HG02970 (cell line): ENCODE data around the gene IFNLR1.

Experiments used
- ATAC-seq: cut with Tn5 transposase; IDR thresholded peaks from one replicate; pipeline ENCODE4 v1.9.1; 2021; ENCODE audit warnings: mild to moderate bottlenecking, moderate library complexity, moderate number of reproducible peaks; ENCODE audit not compliant: unreplicated experiment, low FRiP score

IFNLR1 gene

DNA sequence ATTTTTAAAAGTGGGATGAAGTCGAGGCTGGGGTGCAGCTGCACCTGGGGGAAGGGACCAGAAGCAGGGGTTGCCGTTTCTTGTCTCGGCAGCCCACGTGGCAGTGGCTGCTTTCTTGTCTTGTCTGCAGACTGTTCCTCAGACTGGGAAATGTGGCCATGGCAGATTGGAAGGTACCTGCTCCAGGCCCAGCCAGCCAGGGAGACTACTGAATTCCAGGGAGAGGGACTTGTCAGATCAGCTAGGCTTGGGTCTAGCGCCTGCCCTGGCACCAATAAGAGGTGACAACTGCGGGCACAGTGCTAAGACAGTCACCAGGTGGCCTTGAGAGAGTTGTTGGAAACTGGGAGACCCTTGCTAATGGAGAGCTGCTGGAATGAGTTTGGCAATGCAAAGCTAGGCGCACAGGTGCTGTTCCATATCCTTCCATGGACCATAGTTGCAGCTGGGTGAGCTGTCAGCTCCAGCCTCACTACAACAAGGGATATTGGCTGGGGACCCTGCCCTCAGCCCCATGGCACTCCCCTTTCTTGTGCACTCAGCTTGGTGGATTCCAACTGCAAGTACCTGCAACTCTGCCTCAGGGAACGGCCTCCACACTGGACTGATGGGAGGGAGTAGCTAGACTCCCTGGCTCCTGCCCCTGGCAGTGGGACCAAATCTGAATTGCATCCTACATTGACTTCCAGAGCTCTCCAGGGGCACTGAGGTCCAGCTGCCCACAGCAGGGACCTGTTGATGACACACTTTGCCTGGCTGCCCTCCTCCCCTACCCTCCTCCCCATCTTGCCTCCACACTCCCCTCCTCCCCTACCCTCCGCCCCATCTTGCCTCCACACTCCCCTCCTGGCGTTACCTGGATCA, 34.2 kb downstream of the IFNLR1 start:
- ATAC-seq, result no peak

DNA sequence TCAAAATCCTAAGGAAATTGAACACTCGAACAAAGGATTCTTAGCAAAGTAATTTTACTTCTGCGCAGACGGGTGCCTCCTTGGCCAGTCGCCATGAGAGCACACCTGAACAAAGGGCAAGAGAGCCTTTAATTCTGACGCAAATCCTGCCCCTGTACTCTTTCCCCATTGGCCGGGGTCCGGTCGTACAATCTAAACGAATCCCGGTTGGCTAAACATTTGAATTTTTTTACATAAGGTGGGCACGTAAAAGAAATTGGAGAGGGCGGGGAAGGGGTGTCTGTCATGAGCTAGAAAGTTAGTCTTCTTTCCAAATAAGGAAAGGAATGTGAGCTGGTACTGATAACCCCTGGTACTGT, 35.9 kb downstream of the IFNLR1 start:
- no peak for ATAC-seq

DNA sequence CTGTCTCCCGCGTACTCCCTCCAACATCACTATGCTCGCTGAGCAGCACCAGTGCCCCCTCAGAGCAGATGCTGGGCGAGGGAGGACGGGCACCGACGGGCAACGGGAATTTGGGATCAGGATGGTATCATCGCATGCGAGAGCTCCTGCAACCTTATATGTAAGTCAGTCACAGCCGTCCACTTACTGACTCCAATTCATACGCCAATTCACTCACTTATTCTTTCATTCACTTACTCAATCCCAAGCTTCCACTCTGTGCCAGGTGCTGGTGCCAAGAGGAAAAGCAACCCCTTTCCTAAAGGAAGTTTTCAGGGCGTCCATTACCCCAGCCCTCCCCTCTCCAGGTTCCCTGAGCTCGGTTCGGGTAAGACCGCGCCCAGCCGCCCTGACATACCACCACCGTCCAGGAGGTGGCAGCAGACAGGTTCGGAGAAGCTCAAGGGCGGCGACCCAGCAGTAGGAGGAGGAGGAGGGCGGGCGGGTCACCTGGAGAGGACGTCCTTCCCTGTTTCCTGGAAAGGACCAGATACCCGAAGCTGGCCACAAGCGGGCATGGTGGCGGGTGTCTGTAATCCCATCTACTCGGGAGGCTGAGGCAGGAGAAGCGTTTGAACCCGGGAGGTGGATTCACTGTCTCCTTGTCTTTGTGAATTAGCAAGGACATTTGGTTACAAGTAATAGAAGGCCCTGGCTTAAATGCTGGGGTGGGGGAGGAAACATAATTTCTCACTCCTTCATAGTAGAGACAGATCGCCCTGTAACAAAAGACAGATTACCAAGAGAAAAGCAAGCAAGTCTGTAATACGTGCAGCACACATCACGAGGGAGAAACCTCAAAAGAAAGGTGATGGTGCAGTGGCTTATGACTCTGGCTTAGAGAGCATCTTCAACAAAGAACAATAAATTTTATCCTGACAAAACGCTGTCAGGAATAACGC, 36.6 kb downstream of the IFNLR1 start:
- no peak for ATAC-seq

DNA sequence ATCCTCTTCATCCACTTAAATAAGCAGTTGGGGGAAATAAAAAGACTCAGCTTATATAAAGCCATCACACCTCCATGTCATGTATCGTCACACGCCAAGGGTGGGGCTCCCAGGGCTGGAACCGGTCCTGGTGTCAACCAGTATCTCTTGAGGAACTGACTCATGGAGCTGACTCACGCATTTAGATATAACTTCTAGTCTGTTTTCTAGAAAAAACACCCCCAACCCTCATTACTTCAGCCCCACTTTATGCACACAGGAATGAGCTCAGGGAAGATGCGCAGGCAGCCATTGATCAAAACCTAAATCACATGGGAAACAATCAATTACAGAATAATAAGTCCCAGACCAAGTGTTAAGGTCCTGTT, 37.2 kb downstream of the IFNLR1 start:
- no peak for ATAC-seq

DNA sequence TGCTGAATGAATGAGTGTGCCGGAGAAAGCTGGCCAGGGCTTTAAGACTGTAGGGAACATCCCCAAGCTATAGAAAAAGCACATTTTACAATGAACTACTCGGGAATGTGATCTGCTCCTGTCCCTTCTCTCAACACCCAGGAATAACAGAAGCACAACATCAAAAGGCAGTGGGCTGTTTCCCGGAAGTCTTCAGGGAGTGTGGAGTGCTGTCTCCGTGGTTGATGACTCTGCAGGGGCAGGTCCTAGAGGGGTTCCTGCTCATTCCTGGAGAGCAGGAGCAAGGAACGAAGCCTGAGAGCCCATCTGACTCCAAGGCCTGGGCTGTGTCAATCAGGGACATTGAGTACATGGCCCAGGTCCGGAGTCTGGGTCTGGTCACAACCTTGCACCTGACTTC, 39.3 kb downstream of the IFNLR1 start:
- ATAC-seq, result no peak

GRCh38 chr1:24147194-24147593, 39.9 kb downstream of the IFNLR1 start:
- ATAC-seq, result no peak

GRCh38 chr1:24142546-24143534, 44.2 kb downstream of the IFNLR1 start, which contains the start of gene IL22RA1:
TSS of gene IL22RA1 (minus strand) at chr1:24143140. CDS start at chr1:24143082, 58 bp downstream.
- ATAC-seq, result no peak

DNA sequence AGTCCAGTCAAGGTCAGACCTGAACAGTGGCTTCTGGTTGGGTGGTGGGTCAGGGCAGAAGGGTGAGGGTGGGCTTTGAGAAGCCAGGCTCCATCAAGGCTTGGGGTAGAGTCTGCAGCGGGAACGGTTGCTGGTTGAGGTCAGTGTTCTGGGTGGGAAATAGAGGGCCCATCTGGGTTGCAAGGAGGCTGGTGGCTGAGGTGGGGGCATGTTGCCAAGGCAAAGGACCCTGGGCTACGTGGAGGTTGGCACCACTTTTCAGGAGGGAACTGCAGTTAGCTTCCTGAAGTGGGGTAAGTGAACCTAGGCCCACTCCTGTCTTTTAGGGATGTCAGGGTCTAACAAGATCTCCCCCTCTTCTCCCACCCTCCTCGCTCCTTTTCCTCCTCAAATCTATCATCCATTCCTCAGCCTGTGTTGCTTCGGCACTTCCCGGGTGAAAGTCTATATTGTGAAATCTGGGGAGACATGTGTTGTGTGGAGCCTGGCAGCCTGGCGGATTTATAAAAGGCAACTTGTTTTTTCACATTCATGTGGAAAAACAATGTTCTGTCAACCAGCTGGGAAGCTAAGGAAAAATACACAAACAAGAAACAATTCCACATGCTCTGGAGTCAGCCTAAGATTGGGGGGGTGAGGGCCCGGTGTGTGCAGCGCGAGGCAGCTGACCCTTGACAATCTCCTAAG, 45.6 kb downstream of the IFNLR1 start:
- ATAC-seq, result no peak

DNA sequence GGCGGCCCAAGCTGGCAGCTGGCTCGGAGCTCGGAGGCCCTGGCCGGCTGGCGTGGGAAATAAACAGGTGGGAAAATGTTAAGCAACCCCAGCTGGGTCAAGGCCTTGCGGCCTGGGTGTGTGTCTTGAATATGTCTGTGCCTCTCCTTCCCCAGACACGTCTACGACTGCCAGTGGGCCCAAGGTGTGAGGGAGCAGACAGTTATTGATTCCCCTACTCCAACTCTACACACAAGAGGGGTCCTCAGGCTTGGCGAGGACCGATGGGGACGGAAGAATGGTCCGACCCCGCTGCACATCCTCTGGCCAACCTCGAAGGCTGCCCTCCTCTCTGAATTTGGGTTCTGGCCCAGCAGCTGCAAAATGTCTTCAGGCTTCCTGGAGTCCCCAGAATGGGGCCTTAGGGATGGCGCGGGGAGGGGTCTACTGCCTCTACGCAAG, 46.3 kb downstream of the IFNLR1 start:
- ATAC-seq, result no peak

DNA sequence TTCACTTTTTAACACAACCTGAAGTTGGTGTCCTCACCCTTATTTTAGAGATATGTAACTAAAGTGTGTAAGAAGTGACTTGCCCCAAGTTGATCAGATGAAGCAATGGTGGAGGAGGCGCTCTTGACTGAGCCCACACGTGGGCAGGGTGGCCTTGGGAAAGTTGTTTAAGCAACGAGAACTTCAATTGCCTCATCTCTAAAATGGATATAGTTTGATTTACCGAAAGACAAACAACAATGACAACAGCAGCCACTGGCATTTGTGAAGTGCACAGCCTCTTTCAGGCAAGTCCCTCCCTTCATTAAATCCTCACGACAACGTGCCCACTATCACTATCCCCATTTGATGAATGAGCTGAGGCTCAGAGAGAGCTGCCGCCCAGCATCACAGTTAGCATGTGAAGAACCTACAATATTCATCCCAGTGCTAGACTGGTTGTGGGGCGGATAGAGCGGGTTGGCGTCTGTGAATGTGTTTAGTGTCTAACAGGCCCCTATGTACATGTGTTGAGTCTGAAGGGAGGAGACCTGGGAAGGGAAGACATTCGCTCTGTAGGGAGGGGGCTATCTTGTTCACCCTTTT, 47.2 kb downstream of the IFNLR1 start:
- no peak for ATAC-seq

GRCh38 chr1:24139222-24139489, 47.9 kb downstream of the IFNLR1 start:
- ATAC-seq, result no peak

DNA sequence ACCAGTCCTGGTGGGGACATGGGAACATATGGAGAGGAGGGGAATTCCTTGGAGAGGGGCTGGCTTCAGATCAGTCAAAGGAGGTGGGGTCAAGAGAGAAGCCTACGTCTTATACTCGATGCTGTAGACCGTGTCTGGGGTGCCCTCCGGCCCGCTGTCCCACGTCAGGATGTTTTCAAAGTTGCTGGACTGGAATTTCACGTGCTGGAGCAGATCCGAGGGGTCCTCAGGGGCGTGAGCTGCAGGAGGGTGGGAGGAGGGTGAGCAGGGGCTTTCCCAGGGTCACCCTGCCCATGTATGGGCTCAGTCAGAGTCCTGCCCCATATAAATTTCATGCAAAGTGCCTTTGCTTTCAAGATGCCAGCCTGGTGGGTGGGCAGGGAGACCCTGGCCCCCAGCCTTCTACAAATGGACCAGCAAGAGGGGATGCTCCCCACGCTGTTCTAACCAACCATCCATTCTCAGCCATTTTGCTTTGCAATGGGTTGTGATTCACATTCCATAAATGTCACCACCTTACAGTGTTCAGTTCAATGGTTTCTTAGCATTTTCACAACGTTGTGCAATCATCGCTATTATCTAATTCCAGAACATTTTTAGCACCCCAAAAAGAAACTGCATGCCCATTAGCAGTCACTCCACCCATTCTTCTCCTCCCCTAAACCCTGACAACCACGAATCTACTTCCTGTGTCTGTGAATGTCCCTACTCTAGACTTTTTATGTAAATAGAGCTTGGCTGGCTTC, 48.4 kb downstream of the IFNLR1 start:
- no peak for ATAC-seq

DNA sequence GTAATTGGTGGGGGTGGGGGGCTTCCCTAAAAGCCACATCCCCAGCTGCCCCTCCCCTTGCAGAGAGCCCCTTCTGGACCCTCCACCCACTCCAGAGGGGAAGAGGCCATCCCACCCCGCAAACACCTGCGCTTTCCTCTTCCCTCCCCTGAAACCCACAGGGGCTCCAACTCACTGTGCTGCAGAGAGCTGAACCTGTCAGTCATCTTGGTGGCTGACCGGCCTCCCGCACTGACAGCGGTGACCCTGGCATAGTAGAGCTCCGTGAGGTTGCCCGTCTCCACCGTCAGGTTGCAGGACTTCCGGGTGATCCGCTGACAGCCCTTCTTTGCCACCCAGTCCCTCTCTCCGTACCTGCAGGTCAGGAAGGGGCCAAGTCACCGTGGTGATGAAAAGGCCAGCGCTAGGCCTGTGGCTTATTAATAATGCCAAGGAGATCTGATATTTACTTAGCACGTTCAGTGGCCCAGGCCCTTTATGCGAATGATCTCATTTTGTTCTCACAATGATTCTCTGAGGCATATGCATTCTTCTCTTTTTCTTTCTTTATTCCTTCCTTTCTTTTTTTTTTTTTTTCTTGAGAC, 50.0 kb downstream of the IFNLR1 start:
- ATAC-seq, result no peak

DNA sequence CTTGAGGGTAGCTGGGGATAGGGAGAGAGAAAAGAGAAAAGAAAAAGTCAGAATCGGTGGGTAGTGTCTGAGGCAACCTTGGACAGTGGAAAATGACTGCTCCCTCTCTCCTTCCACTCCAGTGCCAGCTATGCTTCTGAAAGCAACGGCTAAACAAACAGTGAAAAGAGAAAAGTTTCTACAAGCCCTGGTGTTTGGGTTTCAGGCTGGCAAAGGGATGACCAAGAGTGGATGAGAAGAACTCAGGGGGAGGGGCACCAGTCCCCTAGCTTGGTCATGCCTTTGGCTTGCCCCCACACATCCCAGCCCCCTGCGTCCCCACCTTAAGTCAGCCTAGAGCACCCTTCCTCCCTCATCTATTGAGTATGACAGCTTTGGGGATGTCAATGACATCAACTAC, 52.7 kb downstream of the IFNLR1 start:
- ATAC-seq, result no peak

- no peak for ATAC-seq
These were observed 53.3 kb downstream of the IFNLR1 start for GRCh38 chr1:24133819-24134218.

DNA sequence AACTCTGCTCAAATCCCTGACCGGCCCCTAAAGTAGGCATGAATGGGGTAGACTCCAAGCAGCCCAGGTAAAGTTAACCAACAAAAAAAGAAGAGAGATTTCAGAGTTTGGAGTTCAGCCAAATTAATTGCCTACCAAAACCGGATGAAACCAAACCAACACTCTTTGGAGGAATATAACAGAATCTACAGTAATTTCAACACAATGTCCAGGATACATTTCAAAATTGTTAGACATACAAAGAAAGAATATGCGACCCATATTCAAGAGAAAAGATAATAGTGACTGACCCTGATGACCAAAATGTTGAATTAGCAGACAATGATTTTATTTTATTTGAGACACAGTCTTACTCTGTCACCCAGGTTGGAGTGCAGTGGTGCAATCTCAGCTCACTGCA, 56.7 kb downstream of the IFNLR1 start:
- no peak for ATAC-seq

DNA sequence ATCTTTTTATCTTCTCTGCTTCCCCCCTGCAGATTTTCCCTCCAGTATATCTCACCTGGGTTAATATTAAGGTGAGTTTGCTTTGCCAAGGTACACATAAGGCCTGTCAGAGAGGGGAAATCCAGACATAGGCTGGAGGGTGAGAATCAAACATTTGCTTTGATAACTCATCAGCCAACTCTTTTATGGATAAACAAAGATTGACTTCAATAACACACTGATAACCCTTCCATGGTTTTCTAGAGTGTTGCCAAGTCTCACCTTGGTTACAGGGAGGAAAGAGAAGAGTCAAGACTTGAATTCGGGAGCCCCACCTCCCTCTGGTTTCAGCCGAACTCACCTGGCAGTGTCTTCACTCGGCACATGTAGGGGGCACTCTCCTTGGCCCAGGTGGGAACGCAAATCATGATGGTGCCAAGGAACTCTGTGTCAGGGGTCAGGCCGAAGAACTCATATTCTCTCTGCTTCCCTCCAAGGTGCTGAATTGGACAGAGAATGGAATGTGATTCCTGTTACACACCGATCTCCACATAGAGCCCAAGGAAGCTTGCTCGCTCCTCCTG, 59.2 kb downstream of the IFNLR1 start:
- no peak for ATAC-seq

- ATAC-seq, result no peak
These were observed 59.8 kb downstream of the IFNLR1 start for GRCh38 chr1:24127134-24127800.
